GM19351 (cell line): ENCODE data around the gene GARNL3.

Experiments
- ATAC-seq: cut with Tn5 transposase; IDR thresholded peaks from one replicate; pipeline ENCODE4 v1.9.1; 2021; ENCODE audit warnings: mild to moderate bottlenecking, moderate library complexity; ENCODE audit not compliant: unreplicated experiment

The GARNL3 gene

GRCh38 chr9:127308652-127309434, 44.3 kb downstream of the GARNL3 start:
- ATAC-seq, result no peak

GRCh38 chr9:127309715-127310114, 45.1 kb downstream of the GARNL3 start:
- no peak for ATAC-seq

- ATAC-seq, result no peak
Measured at GRCh38 chr9:127311239-127311741, 46.7 kb downstream of the GARNL3 start.

- ATAC-seq, result no peak
Measured at GRCh38 chr9:127313042-127313560, 48.5 kb downstream of the GARNL3 start.

GRCh38 chr9:127314911-127315310, 50.3 kb downstream of the GARNL3 start:
- no peak for ATAC-seq

- ATAC-seq, result no peak
Measured at GRCh38 chr9:127316586-127317323, 52.2 kb downstream of the GARNL3 start.

GRCh38 chr9:127318651-127319167, 54.1 kb downstream of the GARNL3 start:
- no peak for ATAC-seq

- ATAC-seq, result peak; percentile 53
Measured at GRCh38 chr9:127319366-127320114, 55.0 kb downstream of the GARNL3 start.

- ATAC-seq, result no peak
Measured at GRCh38 chr9:127320115-127320378, 55.5 kb downstream of the GARNL3 start.

GRCh38 chr9:127323393-127323792, 58.8 kb downstream of the GARNL3 start:
- ATAC-seq, result no peak

- ATAC-seq, result no peak
Measured at GRCh38 chr9:127330501-127330900, 65.9 kb downstream of the GARNL3 start.

GRCh38 chr9:127333221-127334064, 68.9 kb downstream of the GARNL3 start:
- ATAC-seq, result no peak

GRCh38 chr9:127334725-127335124, 70.2 kb downstream of the GARNL3 start:
- ATAC-seq, result no peak

GRCh38 chr9:127336086-127336485, 71.5 kb downstream of the GARNL3 start:
- ATAC-seq, result no peak

- no peak for ATAC-seq
Measured at GRCh38 chr9:127336506-127337352, 72.2 kb downstream of the GARNL3 start.

- no peak for ATAC-seq
Measured at GRCh38 chr9:127340721-127341120, 76.1 kb downstream of the GARNL3 start.

- ATAC-seq, result no peak
Measured at GRCh38 chr9:127341152-127341551, 76.6 kb downstream of the GARNL3 start.

- no peak for ATAC-seq
Measured at GRCh38 chr9:127344368-127345000, 79.9 kb downstream of the GARNL3 start.

- no peak for ATAC-seq
Measured at GRCh38 chr9:127345566-127345965, 81.0 kb downstream of the GARNL3 start.
